Thymus (tissue), 14 donors: Measurements from ENCODE around the gene UMPS. TPM values are rescaled to one million over a fixed set of nuclear protein-coding genes. Genes with fewer than 3 reads are reported as not detected.

Source experiments
- DNase-seq, 9 donors: peaks; one replicate each; pipeline ENCODE4 v3.0.0-alpha.2; 2013; ENCODE audit warnings: low spot score in 9 of 9, low read depth in 6 of 9, missing footprints in 1 of 9
- H3K27ac ChIP-seq, 2 donors: one replicate each; pipeline ENCODE4 v1.5.1; 2013; ENCODE audit warnings: control low read depth in 1 of 2, low read depth in 1 of 2, low read length in 1 of 2, mild to moderate bottlenecking in 1 of 2, moderate library complexity in 1 of 2
- H3K27me3 ChIP-seq, 2 donors: one replicate each; pipeline ENCODE4 v1.5.1; 2013; ENCODE audit warnings: low read length in 1 of 2; ENCODE audit not compliant: control insufficient read depth in 2 of 2, insufficient read depth in 1 of 2
- H3K36me3 ChIP-seq, 2 donors: one replicate each; pipeline ENCODE4 v1.5.1; 2013; ENCODE audit warnings: low read length in 1 of 2, mild to moderate bottlenecking in 1 of 2, moderate library complexity in 1 of 2; ENCODE audit not compliant: control insufficient read depth in 2 of 2, insufficient read depth in 2 of 2
- H3K4me1 ChIP-seq, 2 donors: one replicate each; pipeline ENCODE4 v1.5.1; 2013; ENCODE audit warnings: low read length in 2 of 2; ENCODE audit not compliant: control insufficient read depth in 2 of 2, insufficient read depth in 2 of 2
- H3K4me3 ChIP-seq, 2 donors: one replicate each; pipeline ENCODE4 v1.5.1; 2013; ENCODE audit warnings: low read length in 2 of 2, control low read depth in 1 of 2, mild to moderate bottlenecking in 1 of 2
- H3K9me3 ChIP-seq, 2 donors: one replicate each; pipeline ENCODE4 v1.5.1; 2013; ENCODE audit warnings: low read length in 1 of 2, mild to moderate bottlenecking in 1 of 2; ENCODE audit not compliant: control insufficient read depth in 2 of 2, insufficient read depth in 1 of 2
- WGBS: extraction: QIAGEN DNeasy Blood & Tissue Kit; methylation state at CpG from one replicate; pipeline ENCODE4 v1.1.7; 2013; 5-methylcytosine and 5-hydroxymethylcytosine counted together
- long read RNA-seq, 10 donors: transcript quantifications; one replicate each; lab custom pipeline, GENCODE V29; 2026
- polyA plus RNA-seq: library from polyadenylated mRNA; stranded (reverse); fragments of 200-250 nt; gene quantifications from one replicate; pipeline ENCODE4 v1.2.3, GENCODE V29; 2013
- total RNA-seq: library from RNA; stranded (reverse); fragments of 120-200 nt; gene quantifications from one replicate; pipeline ENCODE4 v1.2.4, GENCODE V29; 2013
- donor health status: healthy.

The UMPS gene
- total RNA-seq (27.6 TPM), polyA plus RNA-seq (17.6 TPM)
- long read RNA-seq, donor 1, full-length matches to known transcripts, result 4 of 4 reads
- long read RNA-seq, donor 1, partial matches to known transcripts, result 0 of 4 reads
- long read RNA-seq, donor 1, other reads (novel, unspliced or antisense), result 0 of 4 reads
- long read RNA-seq, donor 2, full-length matches to known transcripts, result 23 of 52 reads
- long read RNA-seq, donor 2, partial matches to known transcripts, result 29 of 52 reads
- long read RNA-seq, donor 2, other reads (novel, unspliced or antisense), result 0 of 52 reads
- long read RNA-seq, donor 3, full-length matches to known transcripts, result 21 of 46 reads
- long read RNA-seq, donor 3, partial matches to known transcripts, result 25 of 46 reads
- long read RNA-seq, donor 3, other reads (novel, unspliced or antisense), result 0 of 46 reads
- long read RNA-seq, donor 4, full-length matches to known transcripts, result 6 of 6 reads
- long read RNA-seq, donor 4, partial matches to known transcripts, result 0 of 6 reads
- long read RNA-seq, donor 4, other reads (novel, unspliced or antisense), result 0 of 6 reads
- long read RNA-seq, donor 5, full-length matches to known transcripts, result 14 of 26 reads
- long read RNA-seq, donor 5, partial matches to known transcripts, result 12 of 26 reads
- long read RNA-seq, donor 5, other reads (novel, unspliced or antisense), result 0 of 26 reads
- long read RNA-seq, donor 6, full-length matches to known transcripts, result 9 of 18 reads
- long read RNA-seq, donor 6, partial matches to known transcripts, result 9 of 18 reads
- long read RNA-seq, donor 6, other reads (novel, unspliced or antisense), result 0 of 18 reads
- long read RNA-seq, donor 7, full-length matches to known transcripts, result 11 of 11 reads
- long read RNA-seq, donor 7, partial matches to known transcripts, result 0 of 11 reads
- long read RNA-seq, donor 7, other reads (novel, unspliced or antisense), result 0 of 11 reads
- long read RNA-seq, donor 8, full-length matches to known transcripts, result 6 of 6 reads
- long read RNA-seq, donor 8, partial matches to known transcripts, result 0 of 6 reads
- long read RNA-seq, donor 8, other reads (novel, unspliced or antisense), result 0 of 6 reads
- long read RNA-seq, donor 9, full-length matches to known transcripts, result 8 of 8 reads
- long read RNA-seq, donor 9, partial matches to known transcripts, result 0 of 8 reads
- long read RNA-seq, donor 9, other reads (novel, unspliced or antisense), result 0 of 8 reads
- long read RNA-seq, donor 10, full-length matches to known transcripts, result 7 of 12 reads
- long read RNA-seq, donor 10, partial matches to known transcripts, result 5 of 12 reads
- long read RNA-seq, donor 10, other reads (novel, unspliced or antisense), result 0 of 12 reads

- peak; percentile 64 to 93 (median 80) for DNase-seq
Measured at GRCh38 chr3:124730129-124730940, at the start of gene UMPS. Gene UMPS, plus strand, starts transcription at chr3:124730452. Its CDS starts 20 bp downstream, at chr3:124730472.

GRCh38 chr3:124680521-124680920 lies 49.7 kb upstream of the UMPS start:
- H3K27me3 ChIP-seq, result no peaks in the 10 kb centered on the region
- DNase-seq, result no peak
- H3K27ac ChIP-seq, result no peak overlapping the region
- WGBS, result 95% methylated on average over 4 of the region's 4 CpGs
- no peaks in the 10 kb centered on the region for H3K9me3 ChIP-seq
- H3K36me3 ChIP-seq, result no peaks in the 10 kb centered on the region
- H3K4me3 ChIP-seq, result no peak overlapping the region
- H3K4me1 ChIP-seq, result no peaks in the 10 kb centered on the region

More at GRCh38 chr3:124730129-124730940, at the start of gene UMPS:
- 1% methylated on average over 44 of the region's 44 CpGs for WGBS
- H3K9me3 ChIP-seq, result no peaks in the 10 kb centered on the region
- H3K4me1 ChIP-seq, result peaks cover 7 to 14% of the 10 kb centered on the region in 2 donors
- H3K4me3 ChIP-seq, result peak within 1 kb of the TSS; percentile 64 to 78
- H3K36me3 ChIP-seq, result peaks cover 0 to 6% of the 10 kb centered on the region in 2 donors
- H3K27me3 ChIP-seq, result peaks cover 2 to 7% of the 10 kb centered on the region in 2 donors
- H3K27ac ChIP-seq, result peak within 1 kb of the TSS; percentile 48 to 64

GRCh38 chr3:124682263-124682662 lies 48.0 kb upstream of the UMPS start:
- Histone ChIP-seq H3K27ac (no peak overlapping the region), H3K4me1 (no peaks in the 10 kb centered on the region), H3K9me3 (no peaks in the 10 kb centered on the region), H3K36me3 (no peaks in the 10 kb centered on the region), H3K27me3 (no peaks in the 10 kb centered on the region), H3K4me3 (no peak overlapping the region)
- 96% methylated on average over 2 of the region's 2 CpGs for WGBS
- DNase-seq, result no peak

GRCh38 chr3:124684459-124684858 lies 45.8 kb upstream of the UMPS start:
- no peaks in the 10 kb centered on the region for H3K36me3 ChIP-seq
- WGBS, result 95% methylated on average over 7 of the region's 7 CpGs
- H3K9me3 ChIP-seq, result no peaks in the 10 kb centered on the region
- DNase-seq, result no peak
- no peaks in the 10 kb centered on the region for H3K27me3 ChIP-seq
- H3K4me1 ChIP-seq, result no peaks in the 10 kb centered on the region
- no peak overlapping the region for H3K4me3 ChIP-seq
- H3K27ac ChIP-seq, result no peak overlapping the region

- H3K4me3 ChIP-seq, result no peak overlapping the region
- DNase-seq, result no peak
- H3K4me1 ChIP-seq, result no peaks in the 10 kb centered on the region
- H3K9me3 ChIP-seq, result no peaks in the 10 kb centered on the region
- H3K36me3 ChIP-seq, result no peaks in the 10 kb centered on the region
- no peak overlapping the region for H3K27ac ChIP-seq
- H3K27me3 ChIP-seq, result no peaks in the 10 kb centered on the region
- WGBS, result 88% methylated on average over 5 of the region's 5 CpGs
Measured at GRCh38 chr3:124685067-124685466, 45.2 kb upstream of the UMPS start.

GRCh38 chr3:124685481-124685880 lies 44.8 kb upstream of the UMPS start:
- Histone ChIP-seq H3K27me3 (no peaks in the 10 kb centered on the region), H3K4me1 (no peaks in the 10 kb centered on the region), H3K27ac (no peak overlapping the region), H3K9me3 (no peaks in the 10 kb centered on the region), H3K4me3 (no peak overlapping the region), H3K36me3 (no peaks in the 10 kb centered on the region)
- WGBS, result 96% methylated on average over 7 of the region's 7 CpGs
- DNase-seq, result no peak

GRCh38 chr3:124686028-124686670 lies 44.1 kb upstream of the UMPS start:
- no peak overlapping the region for H3K4me3 ChIP-seq
- no peaks in the 10 kb centered on the region for H3K4me1 ChIP-seq
- no peaks in the 10 kb centered on the region for H3K9me3 ChIP-seq
- no peaks in the 10 kb centered on the region for H3K27me3 ChIP-seq
- no peaks in the 10 kb centered on the region for H3K36me3 ChIP-seq
- 97% methylated on average over 3 of the region's 3 CpGs for WGBS
- DNase-seq, result no peak
- H3K27ac ChIP-seq, result no peak overlapping the region
